Measurements from ENCODE around the gene ITPRIP. TPM values are rescaled to one million over a fixed set of nuclear protein-coding genes. Genes with fewer than 3 reads are reported as not detected.

The ITPRIP gene
- total RNA-seq, 4 donors from 2014 or later: 18.1 to 31.5 (median 22.8) TPM

- no peaks in the 10 kb centered on the region for H3K36me3 ChIP-seq
- H3K4me1 ChIP-seq: peaks cover 0 to 36% (median 0%) of the 10 kb centered on the region in 3 donors
- no peaks in the 10 kb centered on the region for H3K9me3 ChIP-seq
- H3K4me3 ChIP-seq: peak within 1 kb of the TSS; percentile 11 to 44
- peak within 1 kb of the TSS in 3 of 4 donors; percentile 13 to 56 (median 33) for H3K27ac ChIP-seq
- ATAC-seq: peak; percentile 93
- H3K27me3 ChIP-seq: no peaks in the 10 kb centered on the region
- TF ChIP-seq POLR2AphosphoS5 (IDR thresholded peaks at IDR 0.05): peak; percentile 34
- TF ChIP-seq CTCF (IDR thresholded peaks at IDR 0.05): peak; percentile 20 to 75 (median 66)
- no peak for TF ChIP-seq POLR2A (IDR thresholded peaks at IDR 0.05)
- WGBS, 2 donors (ENCODE audit: low coverage in 1 of 2): 1 to 4% methylated on average over 16 to 26 of the region's 43 CpGs
These were observed 15.2 kb upstream of the ITPRIP start, which contains the start of gene CFAP58 for GRCh38 chr10:104353325-104354048. Gene CFAP58 (plus strand): TSS chr10:104353833. CDS start chr10:104353898, 65 bp downstream.

GRCh38 chr10:104351919-104352318 is 13.7 kb upstream of the ITPRIP start:
- Histone ChIP-seq H3K36me3 (no peaks in the 10 kb centered on the region), H3K4me1 (peaks cover 0 to 36% (median 0%) of the 10 kb centered on the region in 3 donors), H3K27me3 (no peaks in the 10 kb centered on the region), H3K27ac (no peak overlapping the region), H3K9me3 (no peaks in the 10 kb centered on the region), H3K4me3 (no peak overlapping the region)
- no peak for ATAC-seq
- 86 to 94% methylated on average over 1 of the region's 1 CpG for WGBS, 2 donors (ENCODE audit: low coverage in 1 of 2)
- TF ChIP-seq POLR2A (IDR thresholded peaks at IDR 0.05) (no peak), EP300 (IDR thresholded peaks at IDR 0.05) (no peak), CTCF (IDR thresholded peaks at IDR 0.05) (no peak), POLR2AphosphoS5 (IDR thresholded peaks at IDR 0.05) (no peak)

- WGBS, 2 donors (ENCODE audit: low coverage in 1 of 2): 54 to 100% methylated on average over 1 to 2 of the region's 2 CpGs
- Histone ChIP-seq H3K4me1 (peaks cover 0 to 36% (median 0%) of the 10 kb centered on the region in 3 donors), H3K4me3 (no peak overlapping the region), H3K36me3 (no peaks in the 10 kb centered on the region), H3K27me3 (no peaks in the 10 kb centered on the region), H3K27ac (no peak overlapping the region), H3K9me3 (no peaks in the 10 kb centered on the region)
- ATAC-seq: no peak
- TF ChIP-seq POLR2AphosphoS5 (IDR thresholded peaks at IDR 0.05) (no peak), POLR2A (IDR thresholded peaks at IDR 0.05) (no peak), EP300 (IDR thresholded peaks at IDR 0.05) (no peak), CTCF (IDR thresholded peaks at IDR 0.05) (no peak)
These were observed 12.9 kb upstream of the ITPRIP start for GRCh38 chr10:104351061-104351702.

GRCh38 chr10:104350127-104350635 is 11.9 kb upstream of the ITPRIP start:
- no peaks in the 10 kb centered on the region for H3K36me3 ChIP-seq
- peaks cover 0 to 36% (median 0%) of the 10 kb centered on the region in 3 donors for H3K4me1 ChIP-seq
- H3K27me3 ChIP-seq: no peaks in the 10 kb centered on the region
- H3K9me3 ChIP-seq: no peaks in the 10 kb centered on the region
- peak overlapping the region; percentile 62 to 78 (median 70) for H3K27ac ChIP-seq
- TF ChIP-seq CTCF (IDR thresholded peaks at IDR 0.05) (peak; percentile 51 to 95 (median 81)), POLR2AphosphoS5 (IDR thresholded peaks at IDR 0.05) (peak; percentile 32), POLR2A (IDR thresholded peaks at IDR 0.05) (no peak)
- WGBS, 2 donors (ENCODE audit: low coverage in 1 of 2): 15 to 26% methylated on average over 6 of the region's 6 CpGs
- H3K4me3 ChIP-seq: peak overlapping the region; percentile 6 to 17
- peak; percentile 66 for ATAC-seq

Measured in gastroesophageal sphincter (tissue), 4 donors.